ENCODE data around the gene MRE11.
"Not testable (repeated sequence)": the region's sequence is repeated elsewhere in the genome, so short reads cannot be mapped to it uniquely, and the experiment has no call there.

MRE11 gene

GRCh38 chr11:94506513-94506912 lies 12.9 kb upstream of the MRE11 start:
- not testable (repeated sequence) for DNase-seq (ENCODE audit: low read depth in 2 of 2)

- no peak for DNase-seq (ENCODE audit: low read depth in 2 of 2)
Observed at GRCh38 chr11:94504689-94505293, 11.1 kb upstream of the MRE11 start.

GRCh38 chr11:94501522-94501921 lies 7.9 kb upstream of the MRE11 start:
- DNase-seq (ENCODE audit: low read depth in 2 of 2): no peak

GRCh38 chr11:94500181-94500580 lies 6.5 kb upstream of the MRE11 start:
- no peak for DNase-seq (ENCODE audit: low read depth in 2 of 2)

- DNase-seq (ENCODE audit: low read depth in 2 of 2): no peak
Observed at GRCh38 chr11:94494126-94494680, 559 bp upstream of the MRE11 start.

- no peak for DNase-seq (ENCODE audit: low read depth in 2 of 2)
Observed at GRCh38 chr11:94486068-94486467, 7.6 kb downstream of the MRE11 start.

- DNase-seq (ENCODE audit: low read depth in 2 of 2): no peak
Observed at GRCh38 chr11:94481342-94481741, 12.3 kb downstream of the MRE11 start.

GRCh38 chr11:94477624-94478023 lies 16.0 kb downstream of the MRE11 start:
- DNase-seq (ENCODE audit: low read depth in 2 of 2): no peak

- no peak for DNase-seq (ENCODE audit: low read depth in 2 of 2)
Observed at GRCh38 chr11:94472916-94473799, 20.5 kb downstream of the MRE11 start.

GRCh38 chr11:94469416-94469815 lies 24.2 kb downstream of the MRE11 start:
- no peak for DNase-seq (ENCODE audit: low read depth in 2 of 2)

GRCh38 chr11:94459576-94459975 lies 34.1 kb downstream of the MRE11 start:
- no peak for DNase-seq (ENCODE audit: low read depth in 2 of 2)

GRCh38 chr11:94457118-94458029 lies 36.3 kb downstream of the MRE11 start:
- DNase-seq (ENCODE audit: low read depth in 2 of 2): no peak

- no peak for DNase-seq (ENCODE audit: low read depth in 2 of 2)
Observed at GRCh38 chr11:94455861-94456260, 37.8 kb downstream of the MRE11 start.

- DNase-seq (ENCODE audit: low read depth in 2 of 2): no peak
Observed at GRCh38 chr11:94454301-94454700, 39.3 kb downstream of the MRE11 start.

GRCh38 chr11:94452988-94453387 lies 40.7 kb downstream of the MRE11 start:
- DNase-seq (ENCODE audit: low read depth in 2 of 2): no peak

- DNase-seq (ENCODE audit: low read depth in 2 of 2): no peak
Observed at GRCh38 chr11:94450048-94450447, 43.6 kb downstream of the MRE11 start.

GRCh38 chr11:94449437-94449836 lies 44.2 kb downstream of the MRE11 start:
- no peak for DNase-seq (ENCODE audit: low read depth in 2 of 2)

- no peak for DNase-seq (ENCODE audit: low read depth in 2 of 2)
Observed at GRCh38 chr11:94449029-94449428, 44.6 kb downstream of the MRE11 start.

- DNase-seq (ENCODE audit: low read depth in 2 of 2): no peak
Observed at GRCh38 chr11:94447149-94447548, 46.5 kb downstream of the MRE11 start.

GRCh38 chr11:94445641-94446040 lies 48.0 kb downstream of the MRE11 start:
- DNase-seq (ENCODE audit: low read depth in 2 of 2): no peak

- no peak for DNase-seq (ENCODE audit: low read depth in 2 of 2)
Observed at GRCh38 chr11:94433049-94433448, 60.6 kb downstream of the MRE11 start.

- no peak for DNase-seq (ENCODE audit: low read depth in 2 of 2)
Observed at GRCh38 chr11:94424662-94425061, 69.0 kb downstream of the MRE11 start.
